Measurements from ENCODE around the gene GNAQ. TPM values are rescaled to one million over a fixed set of nuclear protein-coding genes. Genes with fewer than 3 reads are reported as not detected.
"Not testable (repeated sequence)": the region's sequence is repeated elsewhere in the genome, so short reads cannot be mapped to it uniquely, and the experiment has no call there.

The GNAQ gene
- total and polyA plus RNA-seq, 2 donors from 2014 or later = 16.2 to 83.4 TPM

DNA sequence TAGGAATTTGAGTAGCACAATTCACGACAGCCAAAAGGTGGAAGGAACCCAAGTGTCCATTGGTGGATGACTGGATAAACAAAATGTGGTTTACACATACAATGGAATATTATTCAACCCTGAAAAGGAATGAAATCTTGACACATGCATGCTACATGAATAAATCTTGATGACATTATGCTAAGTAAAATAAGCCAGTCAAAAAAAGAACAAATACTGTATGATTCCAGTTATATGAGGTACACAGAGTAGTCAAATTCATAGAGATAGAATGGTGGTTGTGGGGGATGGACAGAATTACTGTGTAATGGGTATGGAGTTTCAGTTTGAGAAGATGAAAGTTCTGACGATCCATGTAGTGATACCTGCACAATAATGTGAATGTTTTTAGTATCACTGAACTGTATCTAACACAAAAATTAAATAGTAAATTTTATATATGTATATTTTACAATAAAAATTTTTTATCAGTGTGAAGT, 265.8 kb downstream of the GNAQ start:
- DNase-seq = no peak
- Histone ChIP-seq H3K4me1 (ENCODE audit: control insufficient read depth in 2 of 3, insufficient read depth in 2 of 3, low read depth in 1 of 3, low read length in 3 of 3) (no peaks in the 10 kb centered on the region), H3K4me3 (ENCODE audit: low read length in 3 of 3) (no peak overlapping the region), H3K27me3 (ENCODE audit: control insufficient read depth, insufficient read depth, low read length) (no peaks in the 10 kb centered on the region), H3K9me3 (ENCODE audit: control insufficient read depth in 2 of 3, insufficient read depth in 1 of 3, low read length in 3 of 3) (peaks cover 0 to 2% (median 0%) of the 10 kb centered on the region in 3 donors), H3K27ac (ENCODE audit: low read depth in 2 of 2, low read length in 2 of 2) (no peak overlapping the region), H3K9ac (ENCODE audit: low read length in 3 of 3) (no peak overlapping the region), H3K36me3 (ENCODE audit: control insufficient read depth in 2 of 3, insufficient read depth in 3 of 3, low read length in 3 of 3) (no peaks in the 10 kb centered on the region)
- FAIRE-seq = no peak
- TF ChIP-seq, protein P1, sequence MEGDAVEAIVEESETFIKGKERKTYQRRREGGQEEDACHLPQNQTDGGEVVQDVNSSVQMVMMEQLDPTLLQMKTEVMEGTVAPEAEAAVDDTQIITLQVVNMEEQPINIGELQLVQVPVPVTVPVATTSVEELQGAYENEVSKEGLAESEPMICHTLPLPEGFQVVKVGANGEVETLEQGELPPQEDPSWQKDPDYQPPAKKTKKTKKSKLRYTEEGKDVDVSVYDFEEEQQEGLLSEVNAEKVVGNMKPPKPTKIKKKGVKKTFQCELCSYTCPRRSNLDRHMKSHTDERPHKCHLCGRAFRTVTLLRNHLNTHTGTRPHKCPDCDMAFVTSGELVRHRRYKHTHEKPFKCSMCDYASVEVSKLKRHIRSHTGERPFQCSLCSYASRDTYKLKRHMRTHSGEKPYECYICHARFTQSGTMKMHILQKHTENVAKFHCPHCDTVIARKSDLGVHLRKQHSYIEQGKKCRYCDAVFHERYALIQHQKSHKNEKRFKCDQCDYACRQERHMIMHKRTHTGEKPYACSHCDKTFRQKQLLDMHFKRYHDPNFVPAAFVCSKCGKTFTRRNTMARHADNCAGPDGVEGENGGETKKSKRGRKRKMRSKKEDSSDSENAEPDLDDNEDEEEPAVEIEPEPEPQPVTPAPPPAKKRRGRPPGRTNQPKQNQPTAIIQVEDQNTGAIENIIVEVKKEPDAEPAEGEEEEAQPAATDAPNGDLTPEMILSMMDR (IDR thresholded peaks at IDR 0.05; ENCODE audit: borderline replicate concordance, extremely low read depth, insufficient read depth) = no peak
- intact Hi-C loops (cut with DNase I) = no loop called here

DNA sequence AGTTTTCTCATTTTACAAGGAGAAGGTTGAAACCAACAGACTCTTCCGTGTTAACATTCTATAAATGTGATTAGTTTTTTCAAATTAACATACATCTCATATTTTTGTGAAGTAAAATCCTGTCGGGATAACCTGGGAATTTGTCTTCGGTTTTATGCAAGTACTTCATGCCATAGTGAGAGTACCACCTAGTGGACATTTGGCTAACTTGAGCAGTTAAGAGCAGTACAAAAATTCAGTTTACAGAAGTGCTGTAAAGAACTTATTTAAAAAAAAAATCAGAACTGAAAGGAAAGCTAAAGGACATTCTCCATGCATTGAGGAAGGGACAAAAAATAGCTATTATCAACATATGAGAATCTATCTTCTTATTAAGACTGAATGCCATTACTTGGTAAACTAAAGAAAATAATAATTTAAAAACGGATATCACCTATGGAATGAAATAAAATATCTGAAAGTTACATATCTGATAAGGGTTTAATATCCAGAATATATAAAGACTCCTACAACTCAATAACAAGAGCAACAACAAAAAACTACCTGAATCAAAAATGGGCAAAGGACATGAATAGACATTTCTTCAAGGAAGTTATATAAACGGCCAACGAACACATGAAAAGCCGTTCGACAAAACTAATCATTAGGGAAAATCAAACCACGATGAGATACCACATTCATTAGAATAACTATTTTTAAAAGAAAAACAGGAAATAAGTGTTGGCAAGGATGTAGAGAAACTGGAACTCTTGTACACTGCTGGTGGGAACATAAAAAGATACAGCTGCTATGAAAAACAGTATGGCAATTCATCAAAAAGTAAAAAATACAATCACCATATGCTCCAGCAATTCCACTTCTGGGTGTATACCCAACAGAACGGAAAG, 266.5 kb downstream of the GNAQ start:
- H3K27me3 ChIP-seq (ENCODE audit: control insufficient read depth, insufficient read depth, low read length) = no peaks in the 10 kb centered on the region
- peaks cover 0 to 2% (median 0%) of the 10 kb centered on the region in 3 donors for H3K9me3 ChIP-seq (ENCODE audit: control insufficient read depth in 2 of 3, insufficient read depth in 1 of 3, low read length in 3 of 3)
- H3K27ac ChIP-seq (ENCODE audit: low read depth in 2 of 2, low read length in 2 of 2) = no peak overlapping the region
- no peaks in the 10 kb centered on the region for H3K36me3 ChIP-seq (ENCODE audit: control insufficient read depth in 2 of 3, insufficient read depth in 3 of 3, low read length in 3 of 3)
- H3K4me3 ChIP-seq (ENCODE audit: low read length in 3 of 3) = no peak overlapping the region
- DNase-seq = peak in 1 of 5 donors; percentile 25
- no peaks in the 10 kb centered on the region for H3K4me1 ChIP-seq (ENCODE audit: control insufficient read depth in 2 of 3, insufficient read depth in 2 of 3, low read depth in 1 of 3, low read length in 3 of 3)
- TF ChIP-seq, protein P1 (IDR thresholded peaks at IDR 0.05; ENCODE audit: borderline replicate concordance, extremely low read depth, insufficient read depth) = peak; percentile 14
- no peak for FAIRE-seq
- intact Hi-C loops (cut with DNase I) = no loop called here
- H3K9ac ChIP-seq (ENCODE audit: low read length in 3 of 3) = no peak overlapping the region

DNA sequence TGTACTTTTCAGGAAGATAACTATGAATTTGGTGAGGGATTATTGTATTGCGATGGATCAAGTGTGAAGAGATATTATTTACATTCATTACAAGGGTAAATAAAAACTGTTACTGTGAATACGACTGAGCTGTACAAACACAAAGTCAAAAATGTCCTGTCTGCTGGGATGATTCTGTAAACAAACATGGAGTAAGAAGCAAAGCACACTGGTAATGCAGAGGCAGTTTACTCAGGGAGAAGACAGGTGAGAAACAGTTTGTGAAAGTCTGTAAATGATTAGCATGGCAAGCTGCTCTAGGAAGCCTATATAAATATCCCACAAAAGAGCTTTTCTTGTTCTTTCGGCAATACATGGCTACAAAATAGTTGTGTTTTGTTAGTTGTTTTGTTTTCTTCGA, 268.0 kb downstream of the GNAQ start:
- H3K4me3 ChIP-seq (ENCODE audit: low read length in 3 of 3) = no peak overlapping the region
- H3K9me3 ChIP-seq (ENCODE audit: control insufficient read depth in 2 of 3, insufficient read depth in 1 of 3, low read length in 3 of 3) = peaks cover 0 to 2% (median 0%) of the 10 kb centered on the region in 3 donors
- no peaks in the 10 kb centered on the region for H3K36me3 ChIP-seq (ENCODE audit: control insufficient read depth in 2 of 3, insufficient read depth in 3 of 3, low read length in 3 of 3)
- FAIRE-seq = no peak
- H3K27ac ChIP-seq (ENCODE audit: low read depth in 2 of 2, low read length in 2 of 2) = no peak overlapping the region
- DNase-seq = peak in 2 of 5 donors; percentile 11 to 18
- H3K9ac ChIP-seq (ENCODE audit: low read length in 3 of 3) = no peak overlapping the region
- no peaks in the 10 kb centered on the region for H3K27me3 ChIP-seq (ENCODE audit: control insufficient read depth, insufficient read depth, low read length)
- TF ChIP-seq, protein P1 (IDR thresholded peaks at IDR 0.05; ENCODE audit: borderline replicate concordance, extremely low read depth, insufficient read depth) = no peak
- intact Hi-C loops (cut with DNase I) = no loop called here
- no peaks in the 10 kb centered on the region for H3K4me1 ChIP-seq (ENCODE audit: control insufficient read depth in 2 of 3, insufficient read depth in 2 of 3, low read depth in 1 of 3, low read length in 3 of 3)

DNA sequence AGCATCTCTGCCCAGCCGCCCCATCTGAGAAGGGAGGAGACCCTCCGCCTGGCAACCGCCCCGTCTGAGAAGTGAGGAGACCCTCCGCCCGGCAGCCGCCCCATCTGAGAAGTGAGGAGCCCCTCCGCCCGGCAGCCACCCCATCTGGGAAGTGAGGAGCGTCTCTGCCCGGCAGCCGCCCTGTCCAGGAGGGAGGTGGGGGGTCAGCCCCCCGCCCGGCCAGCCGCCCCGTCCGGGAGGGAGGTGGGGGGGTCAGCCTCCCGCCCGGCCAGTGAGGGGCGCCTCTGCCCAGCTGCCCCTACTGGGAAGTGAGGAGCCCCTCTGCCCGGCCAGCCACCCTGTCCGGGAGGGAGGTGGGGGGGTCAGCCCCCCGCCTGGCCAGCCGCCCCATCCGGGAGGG, 270.7 kb downstream of the GNAQ start:
- intact Hi-C loops (cut with DNase I); DNase-seq; H3K4me3 ChIP-seq (ENCODE audit: low read length in 3 of 3); FAIRE-seq; H3K27me3 ChIP-seq (ENCODE audit: control insufficient read depth, insufficient read depth, low read length); H3K27ac ChIP-seq (ENCODE audit: low read depth in 2 of 2, low read length in 2 of 2); H3K9me3 ChIP-seq (ENCODE audit: control insufficient read depth in 2 of 3, insufficient read depth in 1 of 3, low read length in 3 of 3); H3K9ac ChIP-seq (ENCODE audit: low read length in 3 of 3); H3K36me3 ChIP-seq (ENCODE audit: control insufficient read depth in 2 of 3, insufficient read depth in 3 of 3, low read length in 3 of 3); H3K4me1 ChIP-seq (ENCODE audit: control insufficient read depth in 2 of 3, insufficient read depth in 2 of 3, low read depth in 1 of 3, low read length in 3 of 3): not testable (repeated sequence)
